Common myeloid progenitor, CD34-positive (primary cell): ENCODE results near the gene ELL.

Experiments used
- CTCF ChIA-PET: fragments of 350-600 bp; sonication (Branson Sonifier 250); formaldehyde crosslinking; loops from one replicate; lab custom pipeline; 2021; ENCODE audit warnings: antibody characterized with exemption; lab: Charles Lee
- POLR2A ChIA-PET: fragments of 350-600 bp; sonication (Branson Sonifier 250); formaldehyde crosslinking; loops from one replicate; lab custom pipeline; 2021; ENCODE audit warnings: antibody characterized with exemption; lab: Charles Lee
- DNase-seq, 3 donors: peaks; one replicate each; pipeline versions ENCODE4 v3.0.0 to v3.0.0-alpha.2; 2013
- H3K27ac ChIP-seq, 2 experiments: 1 replicate in 1 of 2; 2 replicates in 1 of 2; pipeline ENCODE4 v1.7.0; 2013; ENCODE audit warnings: inconsistent platforms in 2 of 2, low read length in 2 of 2, mild to moderate bottlenecking in 2 of 2, low read depth in 1 of 2, moderate library complexity in 1 of 2; ENCODE audit not compliant: severe bottlenecking in 2 of 2, insufficient read depth in 1 of 2, poor library complexity in 1 of 2
- H3K27me3 ChIP-seq, 5 experiments: replicated peaks in 2 of 5; 1 replicate in 3 of 5; 2 replicates in 2 of 5; pipeline versions ENCODE4 v1.6.1 to v1.7.0; 2013; ENCODE audit warnings: low read length in 4 of 5, mild to moderate bottlenecking in 2 of 5, moderate library complexity in 2 of 5, inconsistent platforms in 1 of 5; ENCODE audit not compliant: insufficient read depth in 5 of 5, control insufficient read depth in 4 of 5
- H3K36me3 ChIP-seq, 4 experiments: 1 replicate in 2 of 4; 2 replicates in 2 of 4; pipeline versions ENCODE4 v1.6.1 to v1.7.0; 2013; ENCODE audit warnings: low read length in 3 of 4, control low read depth in 1 of 4, mild to moderate bottlenecking in 1 of 4; ENCODE audit not compliant: control insufficient read depth in 4 of 4, insufficient read depth in 4 of 4
- H3K4me1 ChIP-seq, 4 experiments: 1 replicate in 3 of 4; 2 replicates in 1 of 4; pipeline versions ENCODE4 v1.6.1 to v1.7.1; 2013; ENCODE audit warnings: low read length in 3 of 4, mild to moderate bottlenecking in 3 of 4, control low read depth in 1 of 4, inconsistent platforms in 1 of 4, moderate library complexity in 1 of 4; ENCODE audit not compliant: control insufficient read depth in 4 of 4, insufficient read depth in 4 of 4; ENCODE audit errors: control extremely low read depth in 1 of 4
- H3K4me3 ChIP-seq, 7 experiments: 1 replicate in 4 of 7; 2 replicates in 3 of 7; pipeline versions ENCODE4 v1.5.1 to v1.7.0; 2013; ENCODE audit warnings: mild to moderate bottlenecking in 7 of 7, low read length in 6 of 7, moderate library complexity in 6 of 7, inconsistent platforms in 2 of 7, low read depth in 2 of 7, control low read depth in 1 of 7; ENCODE audit not compliant: insufficient read depth in 4 of 7, control insufficient read depth in 1 of 7; ENCODE audit errors: extremely low read depth in 1 of 7
- H3K9me3 ChIP-seq, 5 experiments: 1 replicate in 4 of 5; 2 replicates in 1 of 5; pipeline versions ENCODE4 v1.6.1 to v1.7.1; 2013; ENCODE audit warnings: low read length in 4 of 5, mild to moderate bottlenecking in 2 of 5, inconsistent platforms in 1 of 5, low read depth in 1 of 5, moderate library complexity in 1 of 5; ENCODE audit not compliant: control insufficient read depth in 4 of 5, insufficient read depth in 2 of 5; ENCODE audit errors: control extremely low read depth in 1 of 5
- WGBS: methylation state at CpG from one replicate; pipeline ENCODE4 v1.1.5; 2013; ENCODE audit not compliant: insufficient coverage; 5-methylcytosine and 5-hydroxymethylcytosine counted together

ELL gene

DNA sequence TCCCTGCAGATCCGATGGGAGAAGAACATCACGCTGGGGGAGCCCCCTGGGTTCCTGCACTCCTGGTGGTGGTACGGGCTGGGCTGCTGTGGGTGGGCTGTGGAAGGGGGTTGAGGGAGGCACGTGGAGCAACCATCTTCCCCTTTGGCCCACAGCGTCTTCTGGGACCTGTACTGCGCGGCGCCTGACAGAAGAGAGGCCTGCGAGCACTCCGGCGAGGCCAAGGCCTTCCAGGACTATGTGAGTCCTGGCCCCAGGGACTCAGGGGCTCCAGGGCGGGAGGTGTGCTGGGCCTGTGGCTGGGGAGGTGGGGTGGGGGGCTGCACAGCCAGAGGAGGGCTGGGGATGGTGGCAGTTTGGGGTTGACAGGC, 94.1 kb downstream of the ELL start:
- 90% methylated on average over 2 of the region's 12 CpGs for WGBS
- no peak overlapping the region for H3K4me3 ChIP-seq
- no peaks in the 10 kb centered on the region for H3K9me3 ChIP-seq
- no peak for DNase-seq
- no peaks in the 10 kb centered on the region for H3K27me3 ChIP-seq
- H3K4me1 ChIP-seq = peaks cover 0 to 63% (median 33%) of the 10 kb centered on the region in 4 experiments
- ChIA-PET CTCF (interaction anchor here (1.7 kb wide), 1 partner anchor 9 kb away, joined by 8 read pairs; the partner anchor contains the start of gene SSBP4), POLR2A (interaction anchor here (1.4 kb wide), 1 partner anchor 10 kb away, joined by 6 read pairs; no protein-coding TSS in a partner anchor)
- peaks cover 0 to 44% (median 3%) of the 10 kb centered on the region in 4 experiments for H3K36me3 ChIP-seq
- H3K27ac ChIP-seq = no peak overlapping the region

DNA sequence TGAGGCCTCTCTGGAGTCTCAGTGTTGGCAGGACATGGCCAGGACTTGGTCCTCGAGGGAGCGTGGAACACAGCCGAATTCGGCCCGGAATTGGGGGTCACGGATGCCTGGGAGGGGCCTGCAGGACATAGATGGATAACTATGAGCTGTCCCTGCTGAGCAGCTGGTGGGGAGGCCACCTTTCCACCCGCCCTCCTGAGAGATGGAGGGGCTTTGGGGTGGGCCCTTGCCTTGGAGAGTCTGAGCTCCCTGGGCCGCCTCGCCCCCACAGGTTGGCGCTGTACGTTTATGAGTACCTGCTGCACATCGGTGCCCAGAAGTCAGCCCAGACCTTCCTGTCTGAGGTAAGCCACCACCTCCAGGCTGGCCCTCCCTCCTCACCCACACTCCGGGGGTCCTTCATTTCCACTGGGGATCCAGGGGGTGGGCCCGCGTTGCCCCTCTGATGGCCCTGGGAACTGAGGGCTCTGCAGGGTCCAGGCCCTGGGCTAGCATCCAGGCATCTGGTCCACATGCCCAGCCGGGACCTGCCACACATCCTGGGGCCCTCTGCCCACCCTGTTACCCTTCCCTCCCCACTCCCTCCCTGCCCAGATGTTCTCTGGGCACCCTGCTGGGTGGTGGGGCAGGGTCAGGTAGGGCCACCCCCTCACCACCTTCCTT, 94.7 kb downstream of the ELL start:
- ChIA-PET POLR2A (interaction anchor here (1.4 kb wide), 1 partner anchor 10 kb away, joined by 6 read pairs; no protein-coding TSS in a partner anchor), CTCF (no interaction called here)
- Histone ChIP-seq H3K36me3 (peaks cover 0 to 45% (median 3%) of the 10 kb centered on the region in 4 experiments), H3K27ac (no peak overlapping the region), H3K4me1 (peaks cover 0 to 63% (median 35%) of the 10 kb centered on the region in 4 experiments), H3K9me3 (no peaks in the 10 kb centered on the region), H3K4me3 (no peak overlapping the region), H3K27me3 (no peaks in the 10 kb centered on the region)
- DNase-seq = no peak
- WGBS = 90% methylated on average over 12 of the region's 16 CpGs

DNA sequence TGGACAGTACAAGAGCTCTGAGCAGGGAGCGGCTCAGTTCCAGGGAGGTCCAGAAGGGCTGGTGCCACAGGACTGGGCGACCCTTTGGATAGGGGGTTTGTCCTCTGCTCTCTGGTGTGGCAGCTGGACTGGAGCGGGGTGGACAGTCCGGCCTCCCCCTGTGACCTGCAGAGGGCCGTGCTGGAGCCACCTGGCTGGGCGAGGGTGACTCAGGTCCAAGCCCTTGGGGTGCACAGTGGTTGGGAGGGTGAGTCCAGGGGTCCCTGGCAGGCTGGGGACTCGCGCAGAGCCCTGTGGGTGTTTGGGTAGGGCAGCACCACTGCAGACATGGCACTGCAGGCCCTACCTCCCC, 95.5 kb downstream of the ELL start:
- Histone ChIP-seq H3K4me3 (no peak overlapping the region), H3K36me3 (peaks cover 0 to 43% (median 3%) of the 10 kb centered on the region in 4 experiments), H3K27ac (no peak overlapping the region), H3K27me3 (no peaks in the 10 kb centered on the region), H3K4me1 (peaks cover 0 to 59% (median 38%) of the 10 kb centered on the region in 4 experiments), H3K9me3 (no peaks in the 10 kb centered on the region)
- DNase-seq = no peak
- CTCF ChIA-PET = no interaction called here
- POLR2A ChIA-PET = no interaction called here
- 100% methylated on average over 4 of the region's 8 CpGs for WGBS

DNA sequence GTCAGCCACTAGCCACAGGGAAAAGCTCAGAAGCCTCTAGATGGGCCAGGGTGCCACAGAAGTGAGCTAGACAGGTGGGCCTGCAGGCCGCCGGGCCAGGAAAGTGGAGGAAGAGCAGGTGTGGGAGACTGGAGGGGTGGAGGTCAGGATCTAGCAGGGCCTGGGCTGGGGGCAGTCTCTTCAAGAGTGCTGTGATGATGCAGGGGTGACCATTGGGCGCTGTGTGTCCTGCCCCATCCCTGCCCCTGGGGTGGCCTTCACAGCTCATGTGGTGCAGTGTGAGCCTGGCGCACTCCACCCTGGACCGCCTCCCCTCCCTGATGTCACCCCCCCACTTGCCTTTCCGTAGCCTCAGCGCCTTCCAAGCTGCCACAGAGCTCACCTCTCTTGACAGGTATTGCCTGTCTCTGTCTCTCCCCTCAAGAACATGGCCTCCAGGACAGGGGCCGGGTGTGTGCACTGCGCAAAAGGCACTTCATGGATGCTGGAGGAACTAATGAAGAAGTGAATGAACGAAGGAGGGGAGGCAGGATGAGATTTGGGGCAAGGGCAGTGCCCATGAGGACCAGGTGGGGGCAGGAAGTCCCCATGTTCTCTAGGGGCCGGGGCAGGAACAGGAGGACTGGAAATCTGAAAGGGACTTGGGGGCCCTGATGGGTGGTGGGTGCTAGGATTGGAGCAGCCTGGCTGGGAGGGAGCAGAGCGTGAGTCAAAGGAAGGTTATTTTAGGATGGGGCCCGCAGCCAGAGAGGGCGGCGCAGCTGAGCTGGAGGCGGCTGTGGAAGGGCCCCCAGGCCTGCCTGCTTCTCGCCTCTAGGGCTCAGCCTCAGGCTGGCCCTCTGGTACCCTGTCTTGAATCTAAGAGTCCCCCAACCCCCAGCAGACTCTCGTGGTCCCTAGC, 96.1 kb downstream of the ELL start:
- peaks cover 0 to 61% (median 43%) of the 10 kb centered on the region in 4 experiments for H3K4me1 ChIP-seq
- H3K4me3 ChIP-seq = no peak overlapping the region
- H3K27me3 ChIP-seq = no peaks in the 10 kb centered on the region
- CTCF ChIA-PET = no interaction called here
- no peak overlapping the region for H3K27ac ChIP-seq
- DNase-seq = no peak
- no peaks in the 10 kb centered on the region for H3K9me3 ChIP-seq
- POLR2A ChIA-PET = no interaction called here
- 87% methylated on average over 13 of the region's 18 CpGs for WGBS
- peaks cover 0 to 41% (median 3%) of the 10 kb centered on the region in 4 experiments for H3K36me3 ChIP-seq

DNA sequence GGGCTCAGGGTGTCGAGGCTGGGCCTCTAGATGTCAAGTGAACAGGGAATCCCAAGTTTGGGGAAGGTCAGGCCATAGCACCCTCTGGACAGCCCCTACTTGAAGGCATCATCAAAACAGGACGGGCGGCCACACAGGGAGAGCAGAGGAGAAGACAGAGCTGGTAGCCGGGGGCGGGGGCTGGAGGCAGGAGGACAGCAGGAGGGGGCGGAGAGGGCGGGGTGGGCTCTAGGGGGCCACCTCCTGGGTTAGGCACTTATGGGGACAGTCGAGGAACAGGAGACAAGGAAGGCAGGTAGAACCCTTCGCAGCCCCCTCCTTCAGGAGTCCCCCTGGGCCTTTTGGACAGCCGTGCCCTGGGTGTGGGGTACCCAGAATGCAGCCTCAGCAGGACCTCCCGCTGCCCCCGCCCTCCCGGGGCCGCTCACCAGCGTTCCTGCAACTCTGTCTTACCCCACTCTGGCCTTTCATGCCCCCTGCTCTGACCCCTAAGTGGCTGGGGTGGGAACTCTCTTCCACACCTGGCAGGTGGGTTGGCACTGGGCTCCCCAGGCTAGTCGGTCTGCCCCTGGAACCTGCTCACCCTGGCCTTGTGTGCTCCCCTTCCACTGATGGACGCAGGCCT, 96.9 kb downstream of the ELL start:
- Histone ChIP-seq H3K36me3 (peaks cover 0 to 34% (median 3%) of the 10 kb centered on the region in 4 experiments), H3K9me3 (no peaks in the 10 kb centered on the region), H3K4me1 (peaks cover 0 to 61% (median 45%) of the 10 kb centered on the region in 4 experiments), H3K27ac (no peak overlapping the region), H3K4me3 (no peak overlapping the region), H3K27me3 (no peaks in the 10 kb centered on the region)
- CTCF ChIA-PET = no interaction called here
- WGBS = 91% methylated on average over 11 of the region's 17 CpGs
- POLR2A ChIA-PET = no interaction called here
- DNase-seq = no peak

DNA sequence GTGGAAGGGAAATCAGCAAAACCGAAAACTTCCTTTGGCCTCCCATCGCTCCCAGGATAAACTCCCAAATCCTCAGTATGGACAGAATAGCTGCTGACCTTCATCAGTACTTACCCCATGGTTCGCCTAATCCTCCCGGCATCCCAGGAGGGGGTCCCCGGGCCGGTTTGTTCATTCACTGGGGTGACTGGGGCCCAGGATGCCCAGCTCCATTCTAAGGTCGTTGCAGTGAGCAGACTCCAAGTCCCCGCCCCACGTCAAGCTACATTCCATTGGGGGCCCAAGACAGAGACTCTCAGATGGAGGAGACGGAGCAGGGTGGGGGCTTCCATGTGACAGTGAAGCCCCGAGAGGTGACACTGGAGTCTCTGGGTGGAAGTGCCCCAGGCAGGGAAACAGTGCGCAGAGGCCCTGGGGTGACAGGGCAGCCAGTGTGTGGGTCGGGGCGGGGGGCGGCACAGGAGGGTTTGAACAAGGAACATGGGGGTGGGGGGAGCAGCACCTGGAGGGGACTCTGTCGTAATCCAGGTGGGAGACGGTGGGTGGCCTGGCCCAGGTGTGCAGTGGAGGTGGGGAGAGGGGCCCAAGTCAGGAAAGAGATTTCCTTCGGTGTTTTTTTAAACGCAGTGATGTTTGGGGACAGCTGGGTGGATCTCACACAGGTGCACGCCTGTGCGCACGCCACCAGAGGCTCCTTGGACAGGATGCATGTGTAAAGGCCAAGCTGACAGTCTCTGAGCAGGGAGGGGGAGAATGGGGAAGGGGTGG, 97.6 kb downstream of the ELL start:
- no peak overlapping the region for H3K4me3 ChIP-seq
- WGBS = 86% methylated on average over 19 of the region's 22 CpGs
- no peak overlapping the region for H3K27ac ChIP-seq
- ChIA-PET POLR2A (interaction anchor here (1.0 kb wide), 1 partner anchor 14 kb away, joined by 3 read pairs; no protein-coding TSS in a partner anchor), CTCF (interaction anchor here (0.9 to 1.0 kb wide), 2 partner anchors 10 to 14 kb away, joined by 3 read pairs; no protein-coding TSS in a partner anchor)
- peaks cover 0 to 58% (median 40%) of the 10 kb centered on the region in 4 experiments for H3K4me1 ChIP-seq
- no peaks in the 10 kb centered on the region for H3K27me3 ChIP-seq
- H3K9me3 ChIP-seq = no peaks in the 10 kb centered on the region
- DNase-seq = no peak
- peaks cover 0 to 30% (median 3%) of the 10 kb centered on the region in 4 experiments for H3K36me3 ChIP-seq
